ENCODE data around the gene E2F4. TPM values are rescaled to one million over a fixed set of nuclear protein-coding genes. Genes with fewer than 3 reads are reported as not detected.

The E2F4 gene
- total and polyA plus RNA-seq, 2 experiments from 2014 or later, result 66.2 to 85.2 TPM

GRCh38 chr16:67193536-67193935 lies 1.6 kb downstream of the E2F4 start:
- H3K36me3 ChIP-seq, result peaks cover 34% of the 10 kb centered on the region
- H3K4me1 ChIP-seq (ENCODE audit: low read depth), result peaks cover 7% of the 10 kb centered on the region
- TF ChIP-seq CTCF (IDR thresholded peaks at IDR 0.05; ENCODE audit: low read depth, low read length), result no peak
- no peaks in the 10 kb centered on the region for H3K27me3 ChIP-seq
- no peak overlapping the region for H3K4me3 ChIP-seq
- DNase-seq (ENCODE audit: low read depth in 1 of 2, low spot score in 1 of 2), result no peak
- H3K27ac ChIP-seq, result no peak overlapping the region
- no peaks in the 10 kb centered on the region for H3K9me3 ChIP-seq (ENCODE audit: low read depth)

- Histone ChIP-seq H3K27ac (no peak overlapping the region), H3K4me1 (ENCODE audit: low read depth) (peaks cover 7% of the 10 kb centered on the region), H3K4me3 (no peak overlapping the region), H3K9me3 (ENCODE audit: low read depth) (no peaks in the 10 kb centered on the region), H3K27me3 (no peaks in the 10 kb centered on the region), H3K36me3 (peaks cover 34% of the 10 kb centered on the region)
- TF ChIP-seq CTCF (IDR thresholded peaks at IDR 0.05; ENCODE audit: low read depth, low read length), result no peak
- DNase-seq (ENCODE audit: low read depth in 1 of 2, low spot score in 1 of 2), result no peak
Observed at GRCh38 chr16:67194260-67194659, 2.3 kb downstream of the E2F4 start.

GRCh38 chr16:67195676-67196075 lies 3.7 kb downstream of the E2F4 start:
- H3K9me3 ChIP-seq (ENCODE audit: low read depth), result no peaks in the 10 kb centered on the region
- no peak overlapping the region for H3K27ac ChIP-seq
- no peak overlapping the region for H3K4me3 ChIP-seq
- no peaks in the 10 kb centered on the region for H3K27me3 ChIP-seq
- H3K4me1 ChIP-seq (ENCODE audit: low read depth), result peaks cover 7% of the 10 kb centered on the region
- peaks cover 34% of the 10 kb centered on the region for H3K36me3 ChIP-seq
- no peak for DNase-seq (ENCODE audit: low read depth in 1 of 2, low spot score in 1 of 2)
- no peak for TF ChIP-seq CTCF (IDR thresholded peaks at IDR 0.05; ENCODE audit: low read depth, low read length)

- H3K9me3 ChIP-seq (ENCODE audit: low read depth), result no peaks in the 10 kb centered on the region
- DNase-seq (ENCODE audit: low read depth in 1 of 2, low spot score in 1 of 2), result no peak
- no peaks in the 10 kb centered on the region for H3K27me3 ChIP-seq
- no peak overlapping the region for H3K27ac ChIP-seq
- peaks cover 34% of the 10 kb centered on the region for H3K36me3 ChIP-seq
- no peak overlapping the region for H3K4me3 ChIP-seq
- H3K4me1 ChIP-seq (ENCODE audit: low read depth), result peaks cover 7% of the 10 kb centered on the region
- no peak for TF ChIP-seq CTCF (IDR thresholded peaks at IDR 0.05; ENCODE audit: low read depth, low read length)
Observed at GRCh38 chr16:67196881-67197280, 4.9 kb downstream of the E2F4 start.

- Histone ChIP-seq H3K4me1 (ENCODE audit: low read depth) (peaks cover 6% of the 10 kb centered on the region), H3K9me3 (ENCODE audit: low read depth) (no peaks in the 10 kb centered on the region), H3K27ac (no peak overlapping the region), H3K36me3 (peaks cover 34% of the 10 kb centered on the region), H3K27me3 (no peaks in the 10 kb centered on the region), H3K4me3 (no peak overlapping the region)
- TF ChIP-seq CTCF (IDR thresholded peaks at IDR 0.05; ENCODE audit: low read depth, low read length), result no peak
- no peak for DNase-seq (ENCODE audit: low read depth in 1 of 2, low spot score in 1 of 2)
Observed at GRCh38 chr16:67197704-67198103, 5.7 kb downstream of the E2F4 start.

GRCh38 chr16:67198238-67198734 lies 6.3 kb downstream of the E2F4 start:
- Histone ChIP-seq H3K4me1 (ENCODE audit: low read depth) (peaks cover under 1% of the 10 kb centered on the region), H3K9me3 (ENCODE audit: low read depth) (no peaks in the 10 kb centered on the region), H3K27me3 (no peaks in the 10 kb centered on the region), H3K4me3 (no peak overlapping the region), H3K27ac (no peak overlapping the region), H3K36me3 (peaks cover 34% of the 10 kb centered on the region)
- DNase-seq (ENCODE audit: low read depth in 1 of 2, low spot score in 1 of 2), result peak; percentile 15 to 37
- peak; percentile 57 for TF ChIP-seq CTCF (IDR thresholded peaks at IDR 0.05; ENCODE audit: low read depth, low read length)

Data from cardiac muscle cell (in vitro differentiated cells and primary cell).